IPS-11a (cell line): ENCODE results near the gene GUCY2C.
A peak's percentile ranks its signal among the peaks of the same experiment; 100 is the strongest.
"Not testable (repeated sequence)": the region's sequence is repeated elsewhere in the genome, so short reads cannot be mapped to it uniquely, and the experiment has no call there.

Experiments used
- H3K4me3 ChIP-seq: one replicate; pipeline ENCODE4 v1.5.1; 2013; ENCODE audit warnings: low read depth, low read length, control low read depth

The GUCY2C gene

GRCh38 chr12:14696265-14696741 is at the start of gene GUCY2C:
Gene GUCY2C (minus strand): TSS chr12:14696599. CDS start chr12:14696448, 151 bp downstream.
- no peak within 1 kb of the TSS for H3K4me3 ChIP-seq

- H3K4me3 ChIP-seq, result no peak overlapping the region
Observed at GRCh38 chr12:14743061-14743460, 46.7 kb upstream of the GUCY2C start.

GRCh38 chr12:14741942-14742341 is 45.5 kb upstream of the GUCY2C start:
- no peak overlapping the region for H3K4me3 ChIP-seq

GRCh38 chr12:14741153-14741552 is 44.8 kb upstream of the GUCY2C start:
- no peak overlapping the region for H3K4me3 ChIP-seq

- not testable (repeated sequence) for H3K4me3 ChIP-seq
Observed at GRCh38 chr12:14736441-14736840, 40.0 kb upstream of the GUCY2C start.

- no peak overlapping the region for H3K4me3 ChIP-seq
Observed at GRCh38 chr12:14731821-14732220, 35.4 kb upstream of the GUCY2C start.

GRCh38 chr12:14729586-14729985 is 33.2 kb upstream of the GUCY2C start:
- H3K4me3 ChIP-seq, result no peak overlapping the region

- H3K4me3 ChIP-seq, result no peak overlapping the region
Observed at GRCh38 chr12:14723763-14724162, 27.4 kb upstream of the GUCY2C start.

- H3K4me3 ChIP-seq, result no peak overlapping the region
Observed at GRCh38 chr12:14716848-14717444, 20.5 kb upstream of the GUCY2C start.

- H3K4me3 ChIP-seq, result no peak overlapping the region
Observed at GRCh38 chr12:14714437-14714836, 18.0 kb upstream of the GUCY2C start.

- H3K4me3 ChIP-seq, result peak overlapping the region; percentile 31
Observed at GRCh38 chr12:14710632-14711320, 14.4 kb upstream of the GUCY2C start.

GRCh38 chr12:14701809-14702568 is 5.6 kb upstream of the GUCY2C start:
- no peak overlapping the region for H3K4me3 ChIP-seq

- no peak overlapping the region for H3K4me3 ChIP-seq
Observed at GRCh38 chr12:14700935-14701334, 4.5 kb upstream of the GUCY2C start.

GRCh38 chr12:14699923-14700322 is 3.5 kb upstream of the GUCY2C start:
- H3K4me3 ChIP-seq, result no peak overlapping the region

GRCh38 chr12:14698555-14698954 is 2.2 kb upstream of the GUCY2C start:
- H3K4me3 ChIP-seq, result no peak overlapping the region

- no peak overlapping the region for H3K4me3 ChIP-seq
Observed at GRCh38 chr12:14695715-14696141, 671 bp downstream of the GUCY2C start.

GRCh38 chr12:14694970-14695369 is 1.4 kb downstream of the GUCY2C start:
- no peak overlapping the region for H3K4me3 ChIP-seq

GRCh38 chr12:14694145-14694714 is 2.2 kb downstream of the GUCY2C start:
- no peak overlapping the region for H3K4me3 ChIP-seq

- H3K4me3 ChIP-seq, result no peak overlapping the region
Observed at GRCh38 chr12:14693116-14693515, 3.3 kb downstream of the GUCY2C start.

GRCh38 chr12:14691560-14691959 is 4.8 kb downstream of the GUCY2C start:
- H3K4me3 ChIP-seq, result no peak overlapping the region

- H3K4me3 ChIP-seq, result no peak overlapping the region
Observed at GRCh38 chr12:14689996-14690395, 6.4 kb downstream of the GUCY2C start.
